HG03066 (cell line): ENCODE data around the gene KLHL29.

Experiments used
- ATAC-seq: cut with Tn5 transposase; IDR thresholded peaks from one replicate; pipeline ENCODE4 v1.9.1; 2021; ENCODE audit warnings: low read depth; ENCODE audit not compliant: unreplicated experiment

The KLHL29 gene

DNA sequence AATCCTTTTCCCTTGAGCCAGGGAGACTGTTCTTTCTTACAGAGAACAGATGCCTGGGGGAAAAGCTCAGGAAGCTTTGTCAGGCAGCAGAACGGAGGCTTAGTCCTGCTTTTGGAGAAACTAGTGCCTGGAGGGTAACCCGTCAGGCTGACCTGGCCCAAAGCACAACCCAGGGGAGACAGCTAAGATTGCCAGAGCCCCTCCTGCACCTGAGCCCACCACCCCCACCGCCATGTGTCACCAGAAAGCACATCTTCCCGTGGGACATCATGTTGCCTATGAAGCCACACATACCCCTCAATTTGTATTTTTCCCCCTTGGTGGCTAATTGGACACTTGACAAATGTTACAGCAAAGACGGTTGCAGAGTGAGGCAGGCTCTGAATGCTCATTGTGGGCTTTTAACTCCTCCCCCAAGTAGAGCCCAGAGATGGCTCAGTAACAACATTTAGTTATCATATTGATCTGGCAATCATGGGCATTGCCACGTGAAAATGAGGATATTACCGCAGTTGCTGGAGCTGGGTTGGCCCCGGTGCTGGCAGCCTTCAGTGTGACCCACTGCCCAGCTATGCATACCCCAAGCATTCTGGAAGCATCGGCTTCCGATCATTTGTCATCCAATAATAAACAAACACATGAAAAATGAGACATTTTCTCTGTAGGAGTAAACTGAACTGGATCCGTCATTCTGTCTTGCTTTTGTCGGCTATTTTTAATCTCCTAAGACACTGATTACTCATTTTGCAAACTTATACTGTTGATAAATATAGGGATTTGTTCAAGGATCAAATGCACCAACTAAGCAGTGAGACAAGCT is 312.5 kb downstream of the KLHL29 start:
- no peak for ATAC-seq

DNA sequence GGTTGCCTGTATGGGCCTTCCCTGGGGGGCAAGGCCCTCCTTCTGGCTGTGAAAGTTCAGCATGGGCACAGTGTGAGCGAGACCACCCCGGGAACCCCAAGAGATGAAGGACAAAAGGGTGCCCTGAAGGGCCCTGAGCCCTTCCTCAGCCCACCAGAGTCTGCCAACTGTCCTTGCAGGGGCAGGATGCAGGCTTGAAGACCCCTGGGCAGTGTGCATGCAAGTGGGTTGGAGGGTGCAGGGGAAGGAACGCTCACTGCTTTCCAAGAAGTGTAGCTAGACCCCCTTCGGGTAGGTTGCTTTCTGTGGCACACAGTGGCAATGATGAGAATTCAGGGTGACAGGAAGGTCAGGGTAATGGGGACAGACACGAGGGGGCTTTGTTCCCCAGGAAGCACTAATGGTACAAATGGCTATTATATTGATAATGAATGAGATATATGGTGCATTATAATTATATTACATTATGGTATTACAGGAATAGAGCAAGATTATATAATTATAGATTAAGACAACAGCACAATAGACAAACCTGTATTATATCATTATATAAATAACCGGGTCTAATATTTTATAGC is 313.2 kb downstream of the KLHL29 start:
- no peak for ATAC-seq

DNA sequence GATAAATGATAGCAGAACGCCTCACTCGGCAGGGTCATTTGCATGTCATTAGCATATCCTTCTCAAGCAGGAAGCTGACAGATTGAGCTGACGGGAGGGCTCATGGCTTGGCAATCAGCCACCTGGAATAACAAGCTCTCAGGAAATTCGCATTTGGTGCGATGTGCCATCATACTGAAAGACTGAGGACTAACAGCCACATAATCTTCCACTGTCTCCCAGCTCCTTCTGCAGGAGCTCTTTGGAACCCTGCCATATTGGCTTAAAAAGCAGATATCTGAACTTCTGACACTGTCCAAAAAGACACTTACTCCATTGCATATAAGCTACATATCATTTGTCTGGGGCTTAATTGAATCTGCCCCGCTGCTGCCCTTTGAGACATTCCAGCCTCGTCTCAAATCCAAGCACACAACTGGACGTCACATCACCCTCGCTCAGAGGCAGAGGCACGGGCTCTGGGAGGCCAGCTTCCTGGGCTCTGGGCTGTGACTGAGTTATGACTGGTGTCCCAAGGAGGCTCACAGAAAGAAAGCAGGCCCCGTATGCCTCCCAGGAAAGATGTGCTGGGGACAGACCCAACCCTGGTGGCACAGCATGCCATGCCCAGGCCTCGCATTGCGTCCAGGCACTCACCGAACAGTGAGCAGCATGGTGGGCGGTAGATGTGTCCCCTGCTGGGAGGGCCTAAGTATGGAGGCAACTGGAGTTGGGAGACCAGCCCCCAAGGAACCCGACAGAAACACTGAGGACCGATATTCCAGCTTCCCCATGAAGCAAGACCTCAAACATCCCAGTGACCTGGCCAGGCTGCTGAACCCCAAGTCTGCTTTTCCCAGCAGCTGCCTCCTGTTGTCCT is 314.0 kb downstream of the KLHL29 start:
- no peak for ATAC-seq

DNA sequence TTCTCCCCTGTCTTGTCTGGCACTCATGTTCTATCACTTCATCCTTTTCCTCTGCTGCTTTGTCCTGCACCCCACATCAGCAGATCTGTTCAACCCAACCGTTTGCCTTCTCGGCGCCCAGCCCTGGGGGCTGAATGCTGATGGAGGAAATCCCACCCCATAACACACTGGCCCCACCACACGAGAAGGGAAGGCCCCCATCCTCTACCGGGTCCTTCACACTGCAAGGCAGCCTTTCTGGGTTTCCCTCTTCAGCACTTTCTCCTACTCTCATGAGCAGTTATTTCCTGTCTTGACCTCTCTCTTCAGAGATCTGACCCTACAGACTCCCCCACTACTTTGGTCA is 314.6 kb downstream of the KLHL29 start:
- no peak for ATAC-seq

DNA sequence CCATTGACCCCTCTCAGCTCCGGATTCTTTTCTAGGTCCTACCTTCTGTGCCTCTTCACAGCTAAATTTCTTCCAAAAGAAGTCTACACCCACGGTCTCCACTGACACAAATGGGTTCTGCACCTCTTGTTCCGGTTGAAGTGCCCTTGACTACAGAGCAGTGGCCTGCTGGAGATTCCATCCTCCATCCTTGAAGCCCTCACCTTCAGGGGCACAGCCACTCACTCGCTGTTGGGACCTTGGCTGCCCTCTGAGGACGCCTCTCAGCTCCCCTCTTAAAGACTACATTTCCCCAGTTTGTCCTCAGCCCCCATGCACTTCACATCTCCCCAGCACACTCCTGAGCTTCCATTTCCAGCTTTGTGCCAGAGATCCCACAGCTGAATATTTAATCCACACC is 315.6 kb downstream of the KLHL29 start:
- no peak for ATAC-seq

DNA sequence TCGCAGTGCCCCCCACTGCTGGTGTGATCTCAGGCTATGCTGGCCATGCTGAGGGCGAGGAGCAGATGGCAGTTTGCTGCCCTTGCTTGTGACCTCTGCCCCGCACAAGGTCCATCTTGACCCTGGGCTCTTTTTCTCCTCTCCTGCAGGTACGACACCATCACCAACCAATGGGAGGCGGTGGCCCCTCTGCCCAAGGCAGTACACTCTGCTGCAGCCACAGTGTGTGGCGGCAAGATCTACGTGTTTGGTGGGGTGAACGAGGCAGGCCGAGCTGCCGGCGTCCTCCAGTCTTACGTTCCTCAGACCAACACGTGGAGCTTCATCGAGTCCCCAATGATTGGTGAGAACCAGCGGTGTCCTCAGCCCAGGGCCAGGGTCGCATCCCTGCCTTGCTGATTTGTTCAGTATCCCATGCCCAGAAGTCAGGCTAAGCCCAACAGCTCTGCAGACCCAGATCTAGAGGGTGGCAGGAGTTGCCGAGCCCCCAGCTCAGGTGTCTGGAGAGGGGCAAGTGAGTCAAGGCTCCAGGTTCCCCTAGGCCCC is 318.1 kb downstream of the KLHL29 start:
- no peak for ATAC-seq

DNA sequence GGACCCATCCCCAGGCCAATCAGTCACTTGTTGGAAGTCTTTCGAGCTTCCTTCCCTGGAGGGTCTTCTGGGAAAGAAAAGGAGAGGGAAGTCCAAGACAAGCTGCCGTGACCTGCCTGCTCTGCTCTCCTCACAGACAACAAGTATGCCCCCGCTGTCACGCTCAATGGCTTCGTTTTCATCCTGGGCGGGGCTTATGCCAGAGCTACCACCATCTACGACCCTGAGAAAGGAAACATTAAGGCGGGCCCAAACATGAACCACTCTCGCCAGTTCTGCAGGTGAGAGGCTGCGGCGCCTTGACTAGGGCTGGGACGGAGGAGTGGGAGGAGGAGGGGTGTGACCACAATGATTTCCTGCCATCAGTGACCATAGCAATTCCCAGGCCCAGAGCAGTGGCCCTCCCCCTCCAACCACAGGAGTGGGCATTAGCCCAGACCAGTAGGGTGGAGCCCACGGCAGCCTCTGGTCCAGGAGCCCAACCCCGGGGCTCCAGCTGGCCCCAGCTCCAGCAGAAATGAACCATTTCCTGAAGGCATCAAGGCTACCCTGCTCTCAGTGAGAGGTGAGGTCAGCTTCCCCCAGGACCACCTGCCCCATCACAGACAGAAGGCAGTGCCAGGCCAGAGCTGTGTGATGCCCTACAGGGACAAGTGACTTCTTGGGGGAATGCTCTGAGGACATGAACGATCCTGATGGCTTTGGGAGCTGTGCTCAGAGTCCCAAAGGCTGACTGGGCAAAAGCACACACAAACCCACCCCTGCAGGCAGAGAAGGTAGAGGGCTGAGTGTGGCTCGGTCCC is 318.8 kb downstream of the KLHL29 start:
- no peak for ATAC-seq

DNA sequence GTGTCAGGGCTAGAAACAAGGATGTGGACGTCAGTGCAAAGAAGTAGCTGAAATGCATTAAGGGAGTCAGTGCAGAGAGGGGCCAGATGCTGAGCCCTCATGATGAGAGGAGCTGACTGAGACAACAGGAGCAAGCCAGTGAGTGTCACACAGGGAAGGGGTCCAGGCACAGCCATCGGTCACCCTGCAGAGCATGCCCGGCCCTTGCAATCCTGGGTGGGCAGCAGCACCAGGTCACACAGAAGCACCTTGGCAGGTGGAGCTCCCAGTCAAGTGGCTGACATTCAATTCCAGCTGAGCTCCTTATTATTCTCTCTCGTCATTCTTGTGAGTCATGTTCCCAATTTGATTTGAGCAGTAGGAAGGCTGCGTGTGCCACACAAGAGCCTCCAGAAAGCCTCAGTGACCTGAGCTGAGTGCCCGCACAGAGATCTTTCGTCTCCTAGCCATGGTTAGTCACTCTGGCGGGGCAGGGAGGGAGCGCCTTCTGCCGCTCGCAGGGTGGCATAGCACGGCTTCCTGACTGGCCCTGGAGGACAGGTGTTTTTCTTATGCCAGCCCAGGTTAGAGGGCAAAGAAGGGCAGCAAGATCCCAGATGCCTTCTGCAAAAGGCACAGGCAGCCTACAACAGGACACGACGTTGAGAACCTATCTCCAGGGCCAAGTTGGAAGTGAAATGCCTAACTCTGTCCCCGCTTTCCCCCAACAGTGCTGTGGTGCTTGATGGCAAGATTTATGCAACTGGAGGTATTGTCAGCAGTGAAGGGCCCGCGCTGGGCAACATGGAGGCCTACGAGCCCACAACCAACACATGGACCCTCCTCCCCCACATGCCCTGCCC is 321.0 kb downstream of the KLHL29 start:
- no peak for ATAC-seq

DNA sequence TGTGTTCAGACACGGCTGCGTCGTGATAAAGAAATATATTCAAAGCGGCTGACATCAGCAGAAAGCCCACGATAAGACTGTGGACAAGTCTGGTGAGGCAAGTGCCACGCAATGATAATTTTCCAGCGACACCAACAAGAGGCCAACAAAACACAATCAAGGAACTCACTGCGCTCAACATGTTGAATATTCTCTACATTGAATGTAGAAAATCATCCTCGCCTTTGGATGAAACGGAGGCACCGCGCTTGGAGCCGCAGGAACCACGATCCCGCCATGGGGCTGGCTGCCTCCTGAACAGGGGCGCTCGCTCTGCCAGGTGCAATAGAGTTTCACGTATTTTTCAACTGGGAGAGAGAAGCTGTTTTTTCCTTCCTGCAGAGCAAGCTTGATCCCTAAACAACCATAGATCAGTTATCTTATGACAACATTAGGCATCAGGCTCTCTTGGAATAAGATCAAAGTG is 321.7 kb downstream of the KLHL29 start:
- ATAC-seq: no peak

DNA sequence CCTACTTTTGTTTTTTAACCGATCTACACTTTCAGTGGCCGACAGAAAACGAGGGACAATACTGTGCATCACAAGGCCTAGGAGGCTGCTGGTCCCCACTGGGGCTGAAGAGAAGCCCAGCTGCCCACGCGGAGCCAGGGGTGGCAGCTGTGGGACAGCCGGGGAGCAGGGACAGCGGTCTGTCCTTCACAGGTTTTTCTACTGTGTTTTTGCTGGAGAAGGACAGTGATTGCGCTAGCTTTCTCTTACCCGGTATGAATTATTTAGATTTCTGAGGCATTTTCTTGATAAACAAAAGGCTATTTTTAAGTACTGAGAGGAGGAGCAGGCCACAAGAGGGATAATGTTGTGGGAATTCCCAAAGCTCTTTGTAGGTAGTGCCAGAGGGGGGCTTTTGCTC is 322.1 kb downstream of the KLHL29 start:
- no peak for ATAC-seq

DNA sequence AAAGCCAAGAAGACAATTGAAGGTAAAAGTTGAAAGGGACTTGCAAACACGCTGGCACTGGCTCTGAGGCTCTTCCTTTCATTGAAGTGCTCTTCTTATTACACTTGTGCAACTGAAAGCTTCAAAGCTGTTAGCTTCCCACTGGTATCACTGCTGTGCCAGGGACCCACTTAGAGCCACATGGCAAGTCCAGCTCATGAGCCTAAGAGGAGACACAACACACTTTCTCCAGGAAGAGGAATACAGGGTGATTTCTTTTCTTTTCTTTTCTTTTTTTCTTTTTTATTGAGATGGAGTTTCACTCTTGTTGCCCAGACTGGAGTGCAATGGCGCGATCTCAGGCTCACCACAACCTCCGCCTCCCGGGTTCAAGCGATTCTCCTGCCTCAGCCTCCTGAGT is 323.8 kb downstream of the KLHL29 start:
- ATAC-seq: no peak

DNA sequence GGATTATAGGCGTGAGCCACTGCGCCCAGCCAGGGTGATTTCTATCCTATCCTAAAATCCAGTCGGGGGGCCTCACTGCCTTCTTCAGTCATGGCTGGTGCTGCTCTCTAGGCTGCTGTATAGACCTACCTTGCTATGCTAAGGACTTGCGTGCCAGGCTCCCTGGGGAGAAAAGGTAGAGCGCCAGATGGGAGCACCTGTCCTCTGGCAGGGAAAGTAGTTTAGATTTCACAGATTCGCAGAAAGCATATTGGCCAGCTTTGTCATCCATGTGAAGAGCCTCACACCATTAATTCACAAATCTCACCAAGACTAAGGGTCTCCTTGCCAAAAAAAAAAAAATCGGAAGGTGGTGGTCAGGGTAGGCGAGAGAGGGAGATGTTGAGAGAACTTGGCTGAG is 324.3 kb downstream of the KLHL29 start:
- ATAC-seq: no peak

DNA sequence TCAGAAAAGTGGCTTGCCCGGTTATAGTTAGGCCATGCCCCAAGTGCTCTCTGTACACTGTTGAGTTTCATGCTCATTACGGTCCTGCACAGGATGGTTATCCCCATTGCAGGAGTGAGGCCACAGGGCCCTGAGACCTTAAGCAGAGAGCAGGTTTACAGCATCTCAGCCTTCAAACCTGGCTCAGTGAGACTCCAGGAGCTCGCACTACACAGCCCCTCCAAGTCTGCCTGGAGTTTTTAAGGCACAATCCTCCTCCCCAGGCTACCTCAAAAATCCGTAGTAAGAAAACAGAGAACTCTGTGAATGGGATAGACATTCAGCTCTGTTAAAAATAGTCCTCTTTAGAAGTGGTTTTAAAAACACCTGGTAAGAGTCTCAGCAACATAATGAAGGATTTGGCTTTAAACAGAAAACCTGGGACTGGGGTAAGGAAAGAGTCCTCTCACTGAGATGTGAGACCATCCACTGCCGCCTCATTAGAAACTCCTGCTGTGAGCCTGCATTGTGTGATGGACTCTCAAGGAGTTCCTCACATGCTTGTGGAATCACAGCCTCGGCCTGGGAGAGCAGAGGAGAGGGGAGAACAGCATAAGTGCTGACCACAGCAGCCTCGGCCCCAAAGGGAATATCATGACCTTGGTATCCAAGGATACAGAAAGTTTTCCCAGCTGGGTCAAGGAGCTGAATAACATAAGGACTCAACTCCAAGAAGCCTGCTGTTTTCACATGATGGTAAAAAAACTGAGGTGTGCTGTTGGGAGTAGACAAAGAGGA is 327.2 kb downstream of the KLHL29 start:
- ATAC-seq: no peak

DNA sequence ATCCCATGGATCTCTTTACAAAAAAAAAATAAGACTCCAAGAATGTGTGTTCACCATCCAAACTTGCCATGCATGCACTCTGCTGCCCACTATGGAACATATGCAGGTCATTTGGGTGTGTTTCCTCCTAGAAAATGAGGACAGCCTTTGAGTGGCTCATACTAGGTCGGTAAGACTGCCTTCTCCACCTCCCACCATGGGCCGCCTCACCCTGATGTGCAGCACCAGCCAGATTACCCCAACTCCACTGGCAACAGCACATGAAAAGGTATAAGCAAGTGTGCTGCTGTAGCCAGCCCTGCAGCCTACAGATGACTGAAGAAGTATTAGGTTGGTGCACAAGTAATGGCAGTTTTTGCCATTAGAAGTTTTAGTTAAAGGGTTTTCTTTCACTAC is 327.8 kb downstream of the KLHL29 start:
- no peak for ATAC-seq

DNA sequence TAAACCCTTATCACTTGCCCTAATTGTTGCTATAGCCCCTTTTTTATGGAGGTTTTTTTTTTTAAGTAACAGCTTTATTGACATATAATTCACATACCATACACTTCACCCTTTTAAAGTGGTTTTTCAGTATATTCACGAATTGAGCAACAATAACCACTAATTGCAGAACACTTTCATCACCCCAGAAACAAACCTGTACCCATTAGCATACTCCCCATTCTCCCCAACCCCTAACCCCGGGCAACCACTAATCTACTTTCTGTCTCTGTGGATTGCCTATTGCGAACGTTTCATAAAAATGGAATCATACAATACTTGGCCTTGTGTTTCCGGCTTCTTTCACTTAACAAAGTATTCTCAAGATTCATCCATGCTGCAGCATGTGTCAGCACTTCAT is 328.4 kb downstream of the KLHL29 start:
- no peak for ATAC-seq

DNA sequence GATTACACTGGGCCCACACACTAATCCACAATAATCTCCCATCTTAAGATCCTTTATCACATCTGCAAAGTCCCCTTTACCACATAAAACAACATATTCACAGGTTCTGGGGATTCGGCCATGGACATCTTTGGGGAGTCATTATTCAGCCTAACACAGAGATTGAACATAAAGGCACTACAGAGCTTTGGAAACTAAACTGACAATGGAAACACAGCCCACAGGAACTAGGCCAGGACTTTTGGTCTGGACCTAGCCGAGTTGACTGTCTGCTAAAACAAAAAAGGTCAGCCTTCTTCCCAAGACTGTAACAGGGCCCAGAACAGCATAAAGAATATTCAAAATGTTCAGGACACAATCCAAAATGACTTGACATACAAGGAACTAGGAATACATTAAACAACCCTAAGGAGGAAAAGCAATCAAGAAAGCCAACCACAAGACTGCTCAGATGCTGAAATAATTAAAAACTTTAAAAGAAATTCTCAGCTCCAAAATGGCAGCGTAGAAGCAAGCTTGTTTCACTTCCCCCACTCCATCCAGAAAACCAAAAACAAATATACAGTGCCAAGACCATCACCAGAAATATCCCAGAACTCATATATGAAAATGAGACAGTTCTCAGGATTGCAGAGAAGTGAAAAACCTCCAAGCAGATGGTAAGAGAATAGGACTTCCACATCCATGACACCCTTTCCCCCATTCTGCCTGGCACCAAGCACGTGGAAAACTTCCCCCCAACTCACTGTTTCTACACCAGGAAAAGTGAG is 334.1 kb downstream of the KLHL29 start:
- ATAC-seq: no peak

DNA sequence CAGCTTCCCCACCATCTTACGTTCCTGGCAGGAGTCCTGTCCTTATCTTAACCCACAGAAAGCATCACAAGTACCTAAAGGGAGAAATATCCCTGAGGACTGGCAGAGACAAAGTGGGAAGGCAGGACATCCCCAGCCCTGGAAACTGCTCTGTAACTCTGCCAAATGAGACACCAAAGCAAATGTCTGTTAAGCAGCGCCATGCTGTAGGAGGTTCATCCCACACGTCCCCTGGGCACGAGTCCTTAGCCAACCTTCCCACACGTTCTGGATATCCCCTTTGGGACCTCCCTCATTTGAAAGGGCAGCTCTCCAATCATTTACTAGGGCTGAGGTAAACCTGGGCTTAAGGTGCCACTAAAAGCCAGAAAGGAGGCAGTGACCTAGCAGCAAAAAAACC is 334.7 kb downstream of the KLHL29 start:
- ATAC-seq: no peak
